GM21526 (cell line): ENCODE measurements around the gene WASF3.

Source experiments
- ATAC-seq: cut with Tn5 transposase; IDR thresholded peaks from one replicate; pipeline ENCODE4 v1.9.1; 2021; ENCODE audit warnings: moderate library complexity; ENCODE audit not compliant: unreplicated experiment, low FRiP score

Gene WASF3

GRCh38 chr13:26541678-26542568 is 15.6 kb upstream of the WASF3 start:
- no peak for ATAC-seq

GRCh38 chr13:26544707-26545106 is 12.8 kb upstream of the WASF3 start:
- ATAC-seq = no peak

DNA sequence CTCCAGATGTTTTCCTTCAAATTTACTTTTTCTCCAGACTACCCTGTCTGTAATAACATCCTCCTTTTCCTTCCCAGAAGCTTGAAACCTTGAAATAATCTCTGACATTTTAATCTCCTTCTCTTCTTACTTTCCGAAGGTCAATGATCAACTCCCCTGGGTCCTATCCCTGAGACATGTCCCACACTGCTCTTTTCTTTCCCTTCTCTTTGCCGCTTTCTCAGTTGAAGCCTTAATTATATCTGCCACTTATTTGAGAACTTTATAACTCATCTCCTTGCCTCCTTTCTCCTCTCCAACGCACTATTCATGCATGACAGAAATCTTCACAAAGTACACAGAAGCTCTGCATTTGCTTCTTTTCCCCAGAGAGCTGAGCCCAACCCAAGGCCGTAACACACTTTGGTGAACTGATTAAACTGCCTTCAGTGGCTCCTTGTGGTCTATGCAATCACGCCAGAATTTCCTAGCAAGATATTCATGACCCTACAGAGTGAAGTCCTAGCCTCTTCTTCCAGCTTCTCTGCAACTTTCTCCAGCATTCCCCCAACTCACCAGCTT is 9.2 kb upstream of the WASF3 start:
- ATAC-seq = no peak

GRCh38 chr13:26549713-26550112 is 7.8 kb upstream of the WASF3 start:
- ATAC-seq = no peak

GRCh38 chr13:26551255-26551860 is 6.1 kb upstream of the WASF3 start:
- ATAC-seq = no peak

- ATAC-seq = no peak
These were observed 2.1 kb upstream of the WASF3 start for GRCh38 chr13:26555413-26555812.

DNA sequence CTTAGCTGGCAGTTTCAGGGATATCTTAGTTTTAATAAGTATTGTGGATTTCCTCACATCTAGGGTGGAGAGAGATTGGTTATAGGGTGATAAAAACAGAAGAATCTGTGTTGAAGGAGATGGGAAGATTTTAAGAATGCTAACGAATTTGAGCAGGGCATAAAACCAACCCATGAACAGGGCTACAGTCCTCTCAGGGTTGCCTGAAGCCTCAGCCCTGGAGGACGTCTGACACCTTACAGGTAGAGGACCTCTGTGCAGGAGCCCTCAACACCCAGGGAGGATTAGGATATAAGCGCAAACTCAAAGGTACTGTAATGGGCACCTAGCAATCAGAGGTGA is 461 bp upstream of the WASF3 start:
- ATAC-seq = peak; percentile 25

DNA sequence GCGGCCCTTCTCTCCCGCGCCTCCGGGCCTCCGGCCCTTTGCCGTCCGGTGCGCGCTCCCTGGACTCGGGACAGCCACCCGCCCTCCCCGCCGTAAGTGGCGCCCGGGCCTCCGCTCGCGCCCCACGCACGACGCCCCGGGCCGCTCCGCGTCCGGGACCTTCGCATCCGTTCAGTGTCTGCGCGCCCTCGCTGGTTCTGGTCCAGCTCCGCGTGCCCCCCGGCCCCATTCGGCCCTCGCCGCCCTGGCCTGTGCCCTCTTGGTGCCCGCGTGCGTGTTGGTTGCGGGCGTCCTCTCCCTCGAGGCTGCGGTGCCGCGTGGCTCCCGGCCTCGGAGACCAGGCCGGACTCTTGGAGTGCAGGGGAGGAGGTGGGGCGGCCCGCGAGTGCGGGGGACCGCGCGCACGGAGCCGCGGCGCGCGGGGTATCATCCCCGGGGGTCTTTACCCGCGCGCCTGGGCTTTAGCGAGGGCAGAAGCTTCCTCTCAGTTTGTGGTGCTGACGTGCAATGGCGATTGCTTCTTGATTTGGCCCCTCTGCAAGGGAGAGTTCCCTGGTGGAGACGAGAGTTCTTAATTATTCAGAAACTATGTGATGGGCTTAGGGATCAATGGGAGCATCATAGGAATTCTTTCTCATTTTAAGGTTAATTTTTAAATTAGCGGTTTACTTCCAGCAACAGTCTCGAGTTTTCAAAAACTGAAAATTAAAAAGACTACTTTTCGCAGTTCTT is 757 bp downstream of the WASF3 start:
- ATAC-seq = no peak

DNA sequence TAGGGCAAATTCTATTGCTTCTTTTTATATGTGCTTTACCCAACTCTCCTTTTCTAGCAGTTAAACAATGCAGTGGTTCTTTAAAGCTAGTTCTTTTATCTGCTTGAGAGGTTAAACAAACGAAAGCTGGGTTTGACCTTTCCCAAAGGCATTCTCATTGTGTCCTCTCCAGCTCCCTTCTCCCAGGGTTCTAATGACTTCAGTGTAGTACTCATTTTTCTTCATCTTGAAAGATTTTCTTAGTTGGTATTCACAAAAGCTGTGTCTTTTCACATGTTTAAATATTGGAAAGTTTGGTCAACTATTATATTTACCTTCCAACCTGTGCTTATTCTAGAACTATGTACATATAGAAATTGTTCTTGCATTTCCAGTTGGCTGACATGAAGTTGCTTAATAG is 1.5 kb downstream of the WASF3 start:
- no peak for ATAC-seq

GRCh38 chr13:26560456-26560855 is 3.0 kb downstream of the WASF3 start:
- ATAC-seq = no peak

DNA sequence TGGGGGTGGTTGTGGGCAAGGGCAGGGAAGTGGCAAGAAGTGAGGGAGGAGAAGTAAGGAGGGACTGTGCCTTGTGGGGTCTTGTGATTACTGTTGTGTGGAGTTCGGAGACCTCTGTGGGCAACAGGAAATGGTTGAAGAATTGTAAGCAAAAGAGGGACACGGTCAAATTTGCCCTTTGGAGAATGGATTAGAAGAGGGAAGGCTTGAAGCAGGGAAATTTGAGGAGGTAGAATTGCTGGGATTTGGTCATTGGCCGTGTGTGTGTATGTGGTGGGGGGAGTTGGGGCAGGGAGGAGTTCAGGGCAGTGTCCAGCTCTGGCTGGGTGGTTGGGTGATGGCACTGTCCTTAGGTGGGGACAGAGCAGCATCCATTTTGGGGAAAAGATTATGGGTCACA is 3.6 kb downstream of the WASF3 start:
- no peak for ATAC-seq

- ATAC-seq = no peak
These were observed 4.4 kb downstream of the WASF3 start for GRCh38 chr13:26561651-26562511.

- no peak for ATAC-seq
These were observed 5.0 kb downstream of the WASF3 start for GRCh38 chr13:26562512-26562890.

DNA sequence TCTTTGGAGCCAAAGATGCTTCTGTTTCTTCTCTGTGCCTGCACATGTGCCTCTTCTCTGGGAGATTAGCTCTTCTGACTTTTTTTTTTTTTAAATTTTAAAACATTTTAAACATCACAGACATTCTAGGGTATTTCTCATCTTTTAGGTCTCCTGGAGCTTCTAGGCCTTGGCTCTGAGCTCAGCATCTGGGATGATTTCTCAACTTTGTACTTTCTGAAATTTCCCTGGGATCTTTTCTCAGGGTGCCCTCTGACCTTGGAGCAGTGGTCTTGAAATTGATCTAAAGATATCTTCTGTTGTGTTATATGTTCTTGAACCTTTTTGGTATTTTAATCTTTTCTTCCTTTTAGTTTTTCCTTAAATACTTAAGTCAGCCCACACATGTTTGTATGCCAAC is 6.2 kb downstream of the WASF3 start:
- ATAC-seq = no peak

DNA sequence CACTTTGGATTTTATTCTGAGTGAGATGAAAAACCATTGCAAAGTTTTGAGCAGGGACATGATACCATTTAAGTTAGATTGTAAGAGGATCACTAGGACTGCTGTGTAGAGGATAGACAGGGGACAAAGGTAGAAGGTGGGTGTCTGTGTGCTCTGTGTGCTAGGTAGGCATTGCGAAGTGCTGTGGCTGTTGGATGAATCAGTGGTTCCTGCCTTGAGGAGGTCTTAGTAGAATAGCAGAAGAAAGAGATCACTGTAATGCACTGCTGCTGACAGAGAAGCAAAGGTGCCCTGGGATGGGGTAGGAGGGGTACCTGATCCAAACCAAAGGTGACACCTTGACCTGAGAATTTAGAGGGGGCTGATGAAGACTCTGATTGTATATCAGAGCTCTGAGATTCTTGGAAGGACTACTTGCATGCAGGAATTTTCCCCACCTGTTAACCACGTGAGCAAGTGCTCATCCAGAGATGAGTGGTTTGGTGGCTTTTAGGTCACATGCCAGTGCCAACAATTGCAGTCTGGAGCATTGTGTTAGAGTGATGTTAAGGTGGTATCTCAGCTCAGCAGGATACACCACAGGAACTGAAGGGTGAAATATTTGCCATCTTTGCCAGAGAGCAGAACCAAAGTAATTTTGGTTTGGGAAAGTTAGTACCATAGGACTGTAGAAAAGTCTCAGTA is 10.8 kb downstream of the WASF3 start:
- ATAC-seq = no peak

DNA sequence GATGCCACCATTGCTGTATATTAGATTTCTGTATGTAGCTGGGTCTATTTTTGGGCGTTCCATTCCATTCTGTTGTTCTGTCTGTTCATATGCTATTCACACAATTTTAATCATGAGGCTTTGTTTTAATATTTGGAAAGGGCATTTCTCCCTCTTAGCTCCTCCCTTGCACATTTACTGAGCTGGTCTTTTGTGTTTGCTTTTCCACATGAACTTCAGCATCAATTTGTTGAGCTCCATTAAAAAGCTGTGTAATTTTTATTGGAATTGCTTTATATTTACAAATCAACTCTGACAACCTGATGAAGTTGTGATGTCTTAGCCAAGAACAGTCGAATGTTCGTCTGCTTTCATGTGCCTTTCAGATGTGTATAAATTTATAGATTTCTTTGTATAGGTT is 14.0 kb downstream of the WASF3 start:
- ATAC-seq = no peak

DNA sequence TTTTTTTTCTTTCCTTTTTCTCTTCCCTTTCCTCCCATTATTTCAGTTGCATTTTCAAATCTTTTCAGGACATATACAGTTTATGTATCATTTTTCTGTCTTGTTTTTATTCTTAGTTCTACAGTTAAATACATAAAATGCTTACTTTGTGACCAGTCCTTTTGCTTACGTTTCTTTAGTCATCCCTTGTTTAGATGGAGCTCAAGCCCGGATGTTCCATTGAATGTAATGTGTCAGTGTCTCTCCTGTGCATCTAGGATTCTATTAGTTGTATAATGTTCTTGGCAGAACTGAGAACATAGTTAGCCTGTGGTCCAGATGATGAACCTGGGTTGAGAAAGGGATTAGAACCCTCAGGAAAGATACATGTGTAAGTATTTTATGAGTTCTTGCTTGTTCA is 17.8 kb downstream of the WASF3 start:
- ATAC-seq = no peak

DNA sequence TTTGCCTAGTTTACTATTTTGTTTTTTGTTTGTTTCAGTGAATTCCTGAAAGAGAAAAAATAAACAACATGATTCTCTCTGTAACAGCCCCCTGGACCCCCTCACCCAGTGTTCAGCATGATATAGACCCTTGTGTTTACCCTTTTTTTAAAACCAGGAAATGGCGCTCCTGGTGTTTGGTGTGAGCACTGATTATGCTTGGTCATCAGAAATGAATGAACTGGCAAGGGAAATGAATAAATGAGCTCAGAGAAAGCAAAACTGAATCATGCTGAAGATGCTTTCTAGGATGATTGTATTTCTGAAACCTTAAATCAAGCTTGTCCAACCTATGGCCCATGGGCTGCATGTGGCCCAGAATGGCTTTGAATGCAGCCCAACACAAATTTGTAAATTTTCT is 22.1 kb downstream of the WASF3 start:
- ATAC-seq = no peak

DNA sequence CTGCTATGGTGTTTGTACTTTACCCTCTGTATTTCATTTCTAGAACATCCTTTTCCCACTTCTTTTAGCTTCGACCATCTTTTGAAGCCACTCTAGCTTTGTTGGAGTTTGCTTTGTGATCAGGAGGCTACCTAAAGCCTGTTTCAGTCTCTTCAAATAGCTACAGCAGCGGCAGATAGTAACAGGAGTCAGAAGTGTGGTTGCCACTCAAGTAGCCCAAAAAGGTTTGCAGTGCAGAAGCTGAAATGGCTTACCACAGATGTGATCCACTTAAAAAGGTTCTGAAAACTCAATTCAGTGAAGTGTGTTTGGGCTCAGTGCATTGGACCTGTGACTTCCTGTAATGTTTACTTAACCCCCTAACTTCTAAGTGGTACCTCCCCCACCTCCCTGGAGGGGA is 26.2 kb downstream of the WASF3 start:
- ATAC-seq = no peak

DNA sequence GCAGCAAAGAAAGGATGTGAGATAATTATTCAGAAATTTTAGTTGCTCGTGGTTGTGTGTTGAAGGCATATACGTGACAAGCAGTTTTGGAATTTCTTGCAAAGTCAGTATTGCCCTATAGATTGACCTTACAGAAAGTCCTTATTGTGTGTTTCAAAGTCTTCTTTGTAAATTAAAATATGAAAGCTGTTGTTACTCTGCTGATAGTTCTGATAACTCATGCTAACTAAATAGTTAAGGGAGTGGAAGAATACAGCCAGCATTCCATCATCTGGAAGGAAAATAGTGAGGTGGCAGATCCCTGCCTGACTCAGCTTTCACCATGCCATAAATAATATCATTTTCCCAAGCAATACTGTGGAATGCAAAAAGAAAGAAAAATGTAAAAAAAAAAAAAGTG is 27.2 kb downstream of the WASF3 start:
- ATAC-seq = no peak
